ENCODE results near the gene NBAS.

DNA sequence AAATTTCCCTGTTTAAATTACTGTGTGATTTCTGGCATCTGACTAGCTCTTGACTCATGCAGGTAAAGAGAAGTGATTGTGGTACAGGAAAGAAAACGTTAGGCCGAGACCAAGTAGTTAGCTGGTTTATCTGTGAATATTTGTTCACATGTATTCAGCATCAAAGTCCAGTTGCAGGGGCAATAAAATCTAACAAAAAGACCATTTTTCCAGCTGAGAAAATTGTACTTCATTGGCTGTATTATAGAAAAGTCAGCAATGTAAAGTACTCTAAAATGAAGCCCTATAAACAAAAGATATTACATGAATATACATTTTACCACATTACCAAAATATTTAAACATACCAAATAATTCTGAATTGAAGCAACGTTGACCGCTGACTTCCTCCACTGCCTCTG is 88.3 kb downstream of the NBAS start:
- TF ChIP-seq, protein P1, sequence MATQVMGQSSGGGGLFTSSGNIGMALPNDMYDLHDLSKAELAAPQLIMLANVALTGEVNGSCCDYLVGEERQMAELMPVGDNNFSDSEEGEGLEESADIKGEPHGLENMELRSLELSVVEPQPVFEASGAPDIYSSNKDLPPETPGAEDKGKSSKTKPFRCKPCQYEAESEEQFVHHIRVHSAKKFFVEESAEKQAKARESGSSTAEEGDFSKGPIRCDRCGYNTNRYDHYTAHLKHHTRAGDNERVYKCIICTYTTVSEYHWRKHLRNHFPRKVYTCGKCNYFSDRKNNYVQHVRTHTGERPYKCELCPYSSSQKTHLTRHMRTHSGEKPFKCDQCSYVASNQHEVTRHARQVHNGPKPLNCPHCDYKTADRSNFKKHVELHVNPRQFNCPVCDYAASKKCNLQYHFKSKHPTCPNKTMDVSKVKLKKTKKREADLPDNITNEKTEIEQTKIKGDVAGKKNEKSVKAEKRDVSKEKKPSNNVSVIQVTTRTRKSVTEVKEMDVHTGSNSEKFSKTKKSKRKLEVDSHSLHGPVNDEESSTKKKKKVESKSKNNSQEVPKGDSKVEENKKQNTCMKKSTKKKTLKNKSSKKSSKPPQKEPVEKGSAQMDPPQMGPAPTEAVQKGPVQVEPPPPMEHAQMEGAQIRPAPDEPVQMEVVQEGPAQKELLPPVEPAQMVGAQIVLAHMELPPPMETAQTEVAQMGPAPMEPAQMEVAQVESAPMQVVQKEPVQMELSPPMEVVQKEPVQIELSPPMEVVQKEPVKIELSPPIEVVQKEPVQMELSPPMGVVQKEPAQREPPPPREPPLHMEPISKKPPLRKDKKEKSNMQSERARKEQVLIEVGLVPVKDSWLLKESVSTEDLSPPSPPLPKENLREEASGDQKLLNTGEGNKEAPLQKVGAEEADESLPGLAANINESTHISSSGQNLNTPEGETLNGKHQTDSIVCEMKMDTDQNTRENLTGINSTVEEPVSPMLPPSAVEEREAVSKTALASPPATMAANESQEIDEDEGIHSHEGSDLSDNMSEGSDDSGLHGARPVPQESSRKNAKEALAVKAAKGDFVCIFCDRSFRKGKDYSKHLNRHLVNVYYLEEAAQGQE (IDR thresholded peaks at IDR 0.05; ENCODE audit: insufficient read depth in 1 of 2, low read depth in 2 of 2, low read length in 1 of 2) = no peak
- no peak for TF ChIP-seq POLR2AphosphoS5 (IDR thresholded peaks at IDR 0.05; ENCODE audit: low read depth, low read length)

All from Panc1 (cell line).